Peyer's patch (tissue), 4 donors: Measurements from ENCODE around the gene TM9SF4.

Source experiments
- POLR2A ChIP-seq, 2 donors: fragments of 450-650 bp; IDR thresholded peaks; one replicate each; pipeline ENCODE4 v1.5.1; 2017; ENCODE audit warnings: antibody characterized with exemption in 2 of 2, mild to moderate bottlenecking in 2 of 2, moderate library complexity in 2 of 2
- TF ChIP-seq, protein P1 (sequence below), 6 experiments: fragments of 450-650 bp in 4 of 6; fragments of 200-600 bp in 2 of 6; sonication (generic) in 1 of 6; IDR thresholded peaks; one replicate each; pipeline ENCODE4 v1.5.1; 2017 to 2019; ENCODE audit warnings: antibody characterized with exemption in 6 of 6, mild to moderate bottlenecking in 3 of 6, moderate library complexity in 1 of 6

DNA sequence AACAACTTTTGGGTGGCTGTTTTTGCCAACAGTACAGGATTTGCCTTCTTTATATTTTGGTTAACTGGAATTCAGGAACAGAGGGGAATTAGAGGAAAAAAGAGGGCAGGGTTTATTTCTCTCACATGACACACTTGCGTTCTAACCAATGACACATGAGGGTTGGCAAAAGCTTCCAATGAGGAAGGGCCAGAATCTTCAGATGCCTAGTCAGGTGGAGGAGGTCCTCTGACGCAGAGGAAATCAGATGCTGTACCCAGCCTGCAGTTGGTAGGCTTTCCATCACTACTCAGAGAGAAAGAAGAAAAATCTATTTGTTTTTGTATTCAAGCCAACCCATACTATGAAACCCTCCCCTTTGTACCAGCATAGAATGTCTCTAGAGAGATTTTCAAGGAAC lies 20.8 kb downstream of the TM9SF4 start:
- TF ChIP-seq, protein P1, sequence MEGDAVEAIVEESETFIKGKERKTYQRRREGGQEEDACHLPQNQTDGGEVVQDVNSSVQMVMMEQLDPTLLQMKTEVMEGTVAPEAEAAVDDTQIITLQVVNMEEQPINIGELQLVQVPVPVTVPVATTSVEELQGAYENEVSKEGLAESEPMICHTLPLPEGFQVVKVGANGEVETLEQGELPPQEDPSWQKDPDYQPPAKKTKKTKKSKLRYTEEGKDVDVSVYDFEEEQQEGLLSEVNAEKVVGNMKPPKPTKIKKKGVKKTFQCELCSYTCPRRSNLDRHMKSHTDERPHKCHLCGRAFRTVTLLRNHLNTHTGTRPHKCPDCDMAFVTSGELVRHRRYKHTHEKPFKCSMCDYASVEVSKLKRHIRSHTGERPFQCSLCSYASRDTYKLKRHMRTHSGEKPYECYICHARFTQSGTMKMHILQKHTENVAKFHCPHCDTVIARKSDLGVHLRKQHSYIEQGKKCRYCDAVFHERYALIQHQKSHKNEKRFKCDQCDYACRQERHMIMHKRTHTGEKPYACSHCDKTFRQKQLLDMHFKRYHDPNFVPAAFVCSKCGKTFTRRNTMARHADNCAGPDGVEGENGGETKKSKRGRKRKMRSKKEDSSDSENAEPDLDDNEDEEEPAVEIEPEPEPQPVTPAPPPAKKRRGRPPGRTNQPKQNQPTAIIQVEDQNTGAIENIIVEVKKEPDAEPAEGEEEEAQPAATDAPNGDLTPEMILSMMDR (IDR thresholded peaks at IDR 0.05), result no peak
- TF ChIP-seq POLR2A (IDR thresholded peaks at IDR 0.05), result no peak
